ENCODE results near the gene PCDH9. TPM values are rescaled to one million over a fixed set of nuclear protein-coding genes. Genes with fewer than 3 reads are reported as not detected.

Gene PCDH9
- 52.7 TPM for total RNA-seq (ENCODE audit: insufficient read depth, low replicate concordance)

GRCh38 chr13:67229481-67230403, at the start of gene PCDH9:
TSS of gene PCDH9 (minus strand) at chr13:67230336. CDS start at chr13:67228440, 1,896 bp downstream.
- no peak for DNase-seq (ENCODE audit: low spot score)

GRCh38 chr13:67278235-67278634, 48.1 kb upstream of the PCDH9 start:
- no peak for DNase-seq (ENCODE audit: low spot score)

GRCh38 chr13:67277581-67277980, 47.4 kb upstream of the PCDH9 start:
- DNase-seq (ENCODE audit: low spot score), result no peak

GRCh38 chr13:67275351-67275960, 45.3 kb upstream of the PCDH9 start:
- DNase-seq (ENCODE audit: low spot score), result no peak

GRCh38 chr13:67273001-67273400, 42.9 kb upstream of the PCDH9 start:
- DNase-seq (ENCODE audit: low spot score), result no peak

- DNase-seq (ENCODE audit: low spot score), result no peak
Measured at GRCh38 chr13:67267136-67267535, 37.0 kb upstream of the PCDH9 start.

- DNase-seq (ENCODE audit: low spot score), result no peak
Measured at GRCh38 chr13:67259208-67259607, 29.1 kb upstream of the PCDH9 start.

- DNase-seq (ENCODE audit: low spot score), result no peak
Measured at GRCh38 chr13:67258482-67258881, 28.3 kb upstream of the PCDH9 start.

GRCh38 chr13:67238861-67239260, 8.7 kb upstream of the PCDH9 start:
- no peak for DNase-seq (ENCODE audit: low spot score)

- DNase-seq (ENCODE audit: low spot score), result peak; percentile 45
Measured at GRCh38 chr13:67238277-67238859, 8.2 kb upstream of the PCDH9 start.

GRCh38 chr13:67235265-67235664, 5.1 kb upstream of the PCDH9 start:
- DNase-seq (ENCODE audit: low spot score), result no peak

- DNase-seq (ENCODE audit: low spot score), result no peak
Measured at GRCh38 chr13:67232384-67232783, 2.2 kb upstream of the PCDH9 start.

GRCh38 chr13:67231289-67232000, 1.3 kb upstream of the PCDH9 start:
- DNase-seq (ENCODE audit: low spot score), result no peak

GRCh38 chr13:67230404-67231288, 510 bp upstream of the PCDH9 start:
- peak; percentile 99 for DNase-seq (ENCODE audit: low spot score)

GRCh38 chr13:67228916-67229315, 1.2 kb downstream of the PCDH9 start:
- peak; percentile 44 for DNase-seq (ENCODE audit: low spot score)

- DNase-seq (ENCODE audit: low spot score), result no peak
Measured at GRCh38 chr13:67228031-67228430, 2.1 kb downstream of the PCDH9 start.

GRCh38 chr13:67227131-67227983, 2.8 kb downstream of the PCDH9 start:
- no peak for DNase-seq (ENCODE audit: low spot score)

- no peak for DNase-seq (ENCODE audit: low spot score)
Measured at GRCh38 chr13:67226696-67227095, 3.4 kb downstream of the PCDH9 start.

GRCh38 chr13:67225252-67226159, 4.6 kb downstream of the PCDH9 start:
- no peak for DNase-seq (ENCODE audit: low spot score)

Measured in umbilical cord (tissue), 2 donors.